NCI-H524 (cell line): ENCODE data around the gene DNAJC18.
"Not testable (repeated sequence)": the region's sequence is repeated elsewhere in the genome, so short reads cannot be mapped to it uniquely, and the experiment has no call there.

ENCODE experiments used
- DNase-seq, 2 experiments: peaks; one replicate each; lab custom pipeline; 2025; lab: John Stamatoyannopoulos, UW

Gene DNAJC18

DNA sequence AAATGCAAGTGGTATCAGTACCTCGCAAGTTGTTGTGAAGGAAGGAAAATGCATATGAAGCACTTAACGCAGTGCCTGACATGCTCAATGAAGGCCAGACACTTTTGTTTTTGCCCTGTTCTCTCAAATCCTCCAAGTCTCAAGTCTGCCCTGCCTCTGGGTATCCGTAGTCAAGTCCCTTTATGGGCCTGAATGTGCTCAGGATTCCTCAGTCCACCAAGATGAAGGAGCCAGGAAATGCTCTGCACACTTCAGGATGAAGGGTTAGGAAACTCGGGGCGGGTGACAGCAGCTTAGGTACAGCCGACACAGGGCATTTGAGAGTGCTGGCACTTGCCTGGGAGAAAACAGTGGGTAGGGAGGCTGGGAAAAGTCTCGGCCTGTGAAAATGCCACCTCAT is 21.9 kb upstream of the DNAJC18 start:
- DNase-seq, result no peak

DNA sequence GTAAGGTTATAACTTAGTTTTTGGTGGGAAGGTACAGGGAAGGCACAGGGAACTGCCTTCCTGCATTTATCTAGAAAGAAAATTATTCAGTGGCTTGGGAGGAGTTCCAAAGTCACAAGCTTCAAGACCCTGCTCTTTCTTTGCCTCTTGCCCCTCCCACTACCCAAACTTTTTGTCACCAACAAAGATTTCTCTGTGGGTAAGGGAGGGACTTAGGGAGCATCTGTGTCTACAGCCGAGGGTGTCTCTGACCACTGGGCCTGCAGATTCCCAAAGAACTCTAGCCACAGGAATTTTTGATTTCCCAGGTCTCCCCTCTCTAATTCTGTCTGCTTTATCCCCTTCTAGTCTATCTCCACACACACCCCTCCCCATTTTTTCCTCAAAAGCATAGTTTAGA is 21.1 kb upstream of the DNAJC18 start:
- no peak for DNase-seq

DNA sequence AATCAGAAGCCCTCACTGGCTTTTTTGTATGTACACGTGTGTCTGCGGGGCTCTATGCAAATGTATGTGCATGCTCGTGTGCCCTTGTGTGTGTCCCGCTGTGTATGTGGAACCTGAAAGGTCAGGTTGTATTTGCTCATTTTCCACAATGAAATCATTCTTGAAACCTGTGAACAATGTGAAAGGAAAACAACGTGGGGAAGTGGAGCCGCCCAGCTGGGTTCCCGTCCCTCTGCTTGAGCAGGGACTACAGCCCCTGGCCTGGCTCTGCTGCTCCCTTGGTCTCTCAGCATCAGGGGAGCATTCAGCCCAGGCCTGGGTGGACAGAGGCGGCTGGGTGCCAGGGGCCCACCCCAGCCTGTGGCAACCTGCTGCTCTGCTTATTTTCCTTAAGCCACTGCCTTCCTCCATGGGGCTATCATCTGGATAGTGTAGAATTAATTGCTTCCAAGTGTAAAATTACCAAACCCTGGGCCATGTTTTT is 20.2 kb upstream of the DNAJC18 start:
- DNase-seq, result no peak

- DNase-seq, result no peak
Observed at GRCh38 chr5:139458580-139459407, 19.5 kb upstream of the DNAJC18 start.

DNA sequence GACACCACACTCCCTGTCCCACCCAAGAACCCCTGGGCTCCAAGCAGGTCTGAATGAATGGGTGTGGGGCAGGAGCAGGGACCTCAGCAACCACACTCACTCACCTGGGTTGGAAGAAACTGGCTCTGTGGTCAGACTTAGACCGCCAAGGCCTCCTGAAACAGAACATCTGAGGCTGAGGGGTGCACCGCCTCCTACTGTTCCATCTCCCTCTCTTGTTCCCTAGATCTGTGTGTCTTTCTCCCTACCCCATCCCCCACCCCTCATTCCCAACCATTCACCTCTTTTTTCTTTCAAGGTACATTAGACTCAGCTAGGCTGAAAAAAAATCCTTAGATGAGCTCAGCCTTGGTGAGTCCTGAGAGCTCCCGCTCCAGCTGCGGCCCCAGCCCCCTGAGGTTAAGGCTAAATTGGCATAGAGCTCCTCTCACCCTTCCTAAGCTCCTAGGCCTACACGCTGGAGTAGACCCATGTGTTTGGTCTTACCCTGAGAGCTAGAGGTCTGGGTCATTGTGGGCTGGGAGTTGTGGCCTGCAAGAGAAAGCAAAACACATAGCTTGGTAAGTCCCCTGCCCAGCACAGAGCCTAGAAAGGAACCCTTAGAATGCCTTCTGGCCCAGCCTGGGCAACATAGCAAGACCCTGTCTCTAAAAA is 18.5 kb upstream of the DNAJC18 start:
- DNase-seq, result no peak

DNA sequence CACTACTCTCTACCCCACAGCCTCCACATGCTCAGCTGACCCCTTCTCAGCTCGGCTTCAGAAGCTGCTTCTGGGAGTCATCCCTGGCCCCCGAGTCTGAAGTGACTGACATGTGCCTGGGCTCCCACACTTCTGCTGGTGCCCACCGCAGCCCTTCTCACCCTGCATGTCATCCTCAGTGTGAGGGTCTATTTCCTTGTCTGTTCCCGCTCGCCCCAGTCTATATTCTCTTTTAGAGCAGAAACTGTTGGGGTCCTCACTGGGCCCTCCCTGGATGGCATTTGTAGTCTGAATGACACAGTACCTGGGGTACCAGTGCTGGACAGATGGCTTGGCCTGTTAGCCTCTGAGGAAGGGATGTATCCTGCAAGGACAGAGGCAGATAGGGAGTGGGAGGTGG is 17.9 kb upstream of the DNAJC18 start:
- DNase-seq, result no peak

DNA sequence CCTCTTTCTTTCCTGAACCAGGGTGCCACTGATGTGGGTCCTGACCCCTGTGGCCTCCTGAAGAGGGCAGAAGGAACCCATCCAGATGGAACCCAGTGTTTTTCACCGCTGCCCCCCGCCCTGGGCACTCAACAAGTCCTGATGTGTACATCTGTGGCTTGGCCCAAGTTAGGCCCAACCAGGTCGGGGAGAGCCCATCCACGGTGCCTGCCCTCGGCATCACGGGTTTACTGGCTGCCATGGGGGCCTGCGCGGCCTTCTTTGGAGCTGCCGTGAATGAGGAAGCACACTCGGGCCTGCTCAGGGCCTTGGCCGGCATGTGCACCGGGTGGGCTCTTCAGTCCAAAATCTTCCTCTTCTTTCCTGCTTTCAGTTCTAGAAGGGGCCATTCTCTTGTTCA is 17.5 kb upstream of the DNAJC18 start:
- DNase-seq, result no peak

DNA sequence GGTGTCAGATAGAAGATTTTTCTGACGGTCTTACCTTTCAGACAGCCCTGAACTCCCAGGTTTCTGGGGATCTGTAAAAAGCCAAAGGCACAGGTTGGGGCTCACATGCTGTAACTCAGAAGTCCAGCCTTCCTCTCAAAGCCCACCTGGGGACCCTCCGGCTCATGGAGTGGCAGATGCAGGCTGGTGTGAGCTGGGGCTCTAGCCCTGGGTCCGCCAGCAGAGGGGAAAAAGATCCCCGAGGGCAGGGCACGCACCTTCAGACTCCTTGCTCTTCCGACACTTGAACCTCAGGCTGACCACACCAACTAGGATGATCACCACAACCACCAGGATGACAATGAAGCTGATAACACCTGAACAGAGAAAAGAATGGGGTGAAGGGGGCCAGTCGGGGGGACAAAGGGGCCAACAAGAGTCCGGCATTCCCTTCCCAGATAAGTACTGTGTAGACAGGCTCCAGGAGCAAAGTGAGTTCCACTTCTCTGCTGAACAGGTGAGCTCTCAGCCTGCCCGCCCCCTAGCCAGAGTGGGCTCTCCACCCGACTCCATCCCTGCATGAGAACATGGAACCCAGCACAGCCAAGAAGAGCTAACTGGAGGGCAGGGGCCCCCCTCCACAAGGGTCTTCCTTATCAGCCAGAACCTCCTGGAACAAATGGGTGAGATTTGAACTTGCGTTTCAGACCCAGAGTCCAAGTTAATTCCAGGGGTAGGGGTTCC is 15.4 kb upstream of the DNAJC18 start:
- DNase-seq, result no peak

GRCh38 chr5:139453683-139454567 is 14.6 kb upstream of the DNAJC18 start:
- no peak for DNase-seq

GRCh38 chr5:139451878-139452660 is 12.7 kb upstream of the DNAJC18 start:
- DNase-seq, result no peak

DNA sequence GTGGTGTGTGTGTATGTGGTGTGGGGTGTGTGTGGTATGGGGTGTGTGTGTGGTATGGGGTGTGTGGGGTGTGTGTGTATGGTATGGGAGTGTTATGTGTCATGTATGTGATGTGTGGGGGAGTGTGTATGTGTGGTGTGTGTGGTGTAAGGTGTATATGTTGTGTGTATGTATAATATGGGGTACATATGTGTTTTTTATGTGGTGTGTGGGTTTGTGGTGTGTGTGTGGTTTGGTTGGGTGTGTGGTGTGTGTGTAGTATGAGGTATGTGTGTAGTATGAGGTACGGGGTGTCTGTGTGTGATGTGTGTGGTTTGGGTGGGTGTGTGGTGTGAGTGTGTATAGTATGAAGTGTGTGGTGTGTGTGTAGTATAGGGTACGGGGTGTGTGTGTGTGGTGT is 11.9 kb upstream of the DNAJC18 start:
- no peak for DNase-seq

GRCh38 chr5:139446956-139447779 is 7.8 kb upstream of the DNAJC18 start:
- no peak for DNase-seq

- no peak for DNase-seq
Observed at GRCh38 chr5:139445325-139446170, 6.2 kb upstream of the DNAJC18 start.

- DNase-seq, result peak; percentile 38 to 82
Observed at GRCh38 chr5:139443831-139444453, 4.6 kb upstream of the DNAJC18 start.

DNA sequence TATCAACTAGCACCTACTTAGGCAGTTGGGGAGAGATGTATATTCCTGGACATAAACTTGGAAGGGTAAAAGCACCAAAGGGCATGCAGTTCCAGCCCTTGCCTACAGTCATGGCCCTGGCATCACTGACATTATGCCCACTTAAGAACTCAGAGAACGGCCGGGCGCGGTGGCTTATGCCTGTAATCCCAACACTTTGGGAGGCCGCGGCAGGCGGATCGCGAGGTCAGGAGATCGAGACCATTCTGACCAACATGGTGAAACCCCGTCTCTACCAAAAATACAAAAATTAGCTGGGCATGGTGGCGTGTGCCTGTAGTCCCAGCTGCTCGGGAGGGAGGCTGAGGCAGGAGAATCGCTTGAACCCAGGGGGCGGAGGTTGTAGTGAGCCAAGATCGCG is 1.1 kb upstream of the DNAJC18 start:
- DNase-seq, result not testable (repeated sequence)

DNA sequence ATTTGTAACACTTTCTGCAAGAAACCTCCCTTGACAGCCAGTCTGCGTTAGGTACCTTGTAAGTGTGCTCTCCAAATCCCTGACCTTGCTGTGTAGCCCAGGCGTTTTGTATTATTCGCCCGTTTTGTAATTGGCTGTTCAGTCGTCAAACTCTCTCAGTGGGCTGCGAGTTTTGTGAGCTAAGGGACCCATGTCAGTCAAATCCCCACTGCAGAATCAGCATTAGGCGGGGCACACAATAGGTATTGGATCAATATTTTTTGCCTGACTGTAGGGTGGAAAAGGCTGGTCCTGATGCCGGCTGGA is 665 bp downstream of the DNAJC18 start:
- no peak for DNase-seq

- no peak for DNase-seq
Observed at GRCh38 chr5:139435676-139436075, 3.6 kb downstream of the DNAJC18 start.

GRCh38 chr5:139431706-139432105 is 7.6 kb downstream of the DNAJC18 start:
- DNase-seq, result no peak

DNA sequence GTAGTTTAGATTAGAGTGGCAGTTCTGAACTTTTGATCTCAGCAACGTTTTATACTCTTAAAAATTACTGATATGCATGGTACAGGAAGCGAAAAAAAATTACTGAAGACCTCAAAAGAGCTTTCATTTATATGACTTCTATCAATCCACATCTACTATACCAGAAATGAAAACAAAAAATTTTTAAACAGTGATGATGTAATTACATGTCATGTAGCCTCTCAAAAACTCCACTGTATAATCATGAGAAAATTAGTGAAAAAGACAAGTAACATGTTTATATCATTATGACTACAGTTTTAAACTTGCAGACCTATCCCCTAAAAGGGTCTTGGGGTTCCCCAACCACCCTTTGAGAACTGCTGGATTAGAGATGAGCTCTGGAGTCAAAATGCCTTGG is 9.3 kb downstream of the DNAJC18 start:
- no peak for DNase-seq
